Measurements from ENCODE around the gene CFC1B.
"Not testable (repeated sequence)": the region's sequence is repeated elsewhere in the genome, so short reads cannot be mapped to it uniquely, and the experiment has no call there.

- not testable (repeated sequence) for TF ChIP-seq CTCF (conservative IDR thresholded peaks at IDR 0.05 in 1 of 2, IDR thresholded peaks at IDR 0.05 in 1 of 2; ENCODE audit: extremely low read depth in 1 of 2, insufficient read depth in 1 of 2, low read depth in 1 of 2, low read length in 2 of 2); EZH2 (IDR thresholded peaks at IDR 0.05; ENCODE audit: borderline replicate concordance, low read length)
Observed at GRCh38 chr2:130527365-130527967, 6.4 kb downstream of the CFC1B start.

All from mammary epithelial cell (primary cell).